Endothelial cell (in vitro differentiated cells): ENCODE results near the gene CCDC136. TPM values are rescaled to one million over a fixed set of nuclear protein-coding genes. Genes with fewer than 3 reads are reported as not detected.

Experiments used
- DNase-seq: peaks from one replicate; pipeline ENCODE4 v3.0.0; 2021; ENCODE audit warnings: low spot score
- H3K27ac Mint-ChIP-seq: one replicate; pipeline ENCODE4 v1.8.0; 2021; ENCODE audit warnings: mixed read lengths, inconsistent platforms; ENCODE audit not compliant: unreplicated experiment
- H3K27me3 Mint-ChIP-seq: one replicate; pipeline ENCODE4 v1.8.0; 2021; ENCODE audit warnings: mild to moderate bottlenecking, moderate library complexity, mixed read lengths, inconsistent platforms; ENCODE audit not compliant: unreplicated experiment
- H3K36me3 Mint-ChIP-seq: one replicate; pipeline ENCODE4 v1.8.0; 2021; ENCODE audit warnings: mild to moderate bottlenecking, low read depth, mixed read lengths, inconsistent platforms; ENCODE audit not compliant: unreplicated experiment
- H3K4me1 Mint-ChIP-seq: one replicate; pipeline ENCODE4 v1.8.0; 2021; ENCODE audit warnings: mild to moderate bottlenecking, mixed read lengths, inconsistent platforms; ENCODE audit not compliant: unreplicated experiment
- H3K4me3 Mint-ChIP-seq: one replicate; pipeline ENCODE4 v1.8.0; 2021; ENCODE audit warnings: mild to moderate bottlenecking, mixed read lengths, inconsistent platforms; ENCODE audit not compliant: unreplicated experiment
- H3K9me3 Mint-ChIP-seq: one replicate; pipeline ENCODE4 v1.8.0; 2021; ENCODE audit warnings: mixed read lengths, inconsistent platforms; ENCODE audit not compliant: unreplicated experiment
- total RNA-seq: library from RNA; stranded (reverse); fragmentation: NEBNext Ultra II Directional; extraction: Animal tissue kit (Norgen Biotek cat#: 25700); gene quantifications from one replicate; pipeline ENCODE4 v1.2.1, GENCODE V29; 2021; ENCODE audit not compliant: unreplicated experiment
- TF ChIP-seq, protein P1 (sequence below): fragments of 200-600 bp; sonication (generic); IDR thresholded peaks from one replicate; pipeline ENCODE4 v1.5.0; 2021; ENCODE audit warnings: antibody characterized with exemption; ENCODE audit not compliant: unreplicated experiment

The CCDC136 gene
- total RNA-seq, 1 donor from 2014 or later = 31.5 TPM

DNA sequence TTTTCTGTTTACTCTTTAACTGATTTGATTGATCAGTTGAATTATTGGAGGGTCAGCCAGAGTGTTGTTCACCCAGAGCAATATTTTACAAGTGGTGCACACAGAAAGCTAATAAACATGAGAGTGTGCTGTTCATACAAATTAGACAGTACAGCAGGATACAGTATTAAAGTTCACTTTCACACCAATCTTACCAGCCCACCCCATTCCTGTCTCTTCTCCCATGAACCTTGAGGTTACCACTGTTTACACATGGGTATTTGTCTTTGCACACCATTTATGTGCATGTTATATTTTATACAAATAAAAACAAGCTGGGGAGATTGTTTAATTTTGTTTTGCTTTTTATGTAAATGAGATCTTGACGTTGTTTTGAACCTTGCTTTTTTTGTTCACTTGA lies 46.1 kb upstream of the CCDC136 start:
- Mint-ChIP-seq H3K27ac (no peak overlapping the region), H3K36me3 (peaks cover 5% of the 10 kb centered on the region), H3K4me3 (no peak overlapping the region), H3K4me1 (peaks cover 16% of the 10 kb centered on the region), H3K9me3 (no peaks in the 10 kb centered on the region), H3K27me3 (no peaks in the 10 kb centered on the region)
- TF ChIP-seq, protein P1, sequence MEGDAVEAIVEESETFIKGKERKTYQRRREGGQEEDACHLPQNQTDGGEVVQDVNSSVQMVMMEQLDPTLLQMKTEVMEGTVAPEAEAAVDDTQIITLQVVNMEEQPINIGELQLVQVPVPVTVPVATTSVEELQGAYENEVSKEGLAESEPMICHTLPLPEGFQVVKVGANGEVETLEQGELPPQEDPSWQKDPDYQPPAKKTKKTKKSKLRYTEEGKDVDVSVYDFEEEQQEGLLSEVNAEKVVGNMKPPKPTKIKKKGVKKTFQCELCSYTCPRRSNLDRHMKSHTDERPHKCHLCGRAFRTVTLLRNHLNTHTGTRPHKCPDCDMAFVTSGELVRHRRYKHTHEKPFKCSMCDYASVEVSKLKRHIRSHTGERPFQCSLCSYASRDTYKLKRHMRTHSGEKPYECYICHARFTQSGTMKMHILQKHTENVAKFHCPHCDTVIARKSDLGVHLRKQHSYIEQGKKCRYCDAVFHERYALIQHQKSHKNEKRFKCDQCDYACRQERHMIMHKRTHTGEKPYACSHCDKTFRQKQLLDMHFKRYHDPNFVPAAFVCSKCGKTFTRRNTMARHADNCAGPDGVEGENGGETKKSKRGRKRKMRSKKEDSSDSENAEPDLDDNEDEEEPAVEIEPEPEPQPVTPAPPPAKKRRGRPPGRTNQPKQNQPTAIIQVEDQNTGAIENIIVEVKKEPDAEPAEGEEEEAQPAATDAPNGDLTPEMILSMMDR = no peak
- no peak for DNase-seq

DNA sequence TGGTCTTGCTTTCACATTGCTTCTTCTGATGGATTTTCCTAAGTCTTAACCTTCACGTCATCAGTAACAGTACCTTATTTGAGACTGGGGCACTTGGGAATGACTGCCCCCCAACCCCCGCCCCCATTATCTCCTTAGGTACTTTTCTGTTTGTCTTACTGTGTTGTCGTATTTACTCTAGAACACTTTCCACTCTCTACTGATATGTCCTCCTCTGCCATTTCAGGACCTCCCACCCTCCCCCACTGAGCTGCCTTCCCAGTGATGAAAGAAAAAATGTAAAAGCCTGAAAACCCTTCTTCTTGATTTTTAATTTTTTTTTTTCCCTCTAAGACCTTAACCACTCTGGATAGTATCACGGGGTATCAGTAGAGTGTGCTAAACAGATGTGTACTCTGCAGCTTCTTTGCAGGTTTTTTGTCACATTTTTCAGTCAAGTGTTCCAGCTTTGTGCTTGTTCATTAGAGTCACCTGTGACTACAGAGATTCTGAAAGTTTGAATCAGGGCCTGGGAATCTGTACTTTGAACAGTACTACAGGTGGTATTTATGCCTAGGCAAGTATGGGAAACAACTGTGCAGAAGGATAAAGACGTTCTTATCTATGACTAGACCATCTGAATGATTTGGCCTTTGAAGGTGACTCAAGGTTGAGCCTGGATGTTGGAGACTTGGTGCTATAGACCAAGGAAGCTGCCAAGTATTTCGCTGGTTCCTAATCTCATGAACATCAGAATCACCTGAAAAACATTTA lies 44.3 kb upstream of the CCDC136 start:
- no peak for DNase-seq
- Mint-ChIP-seq H3K9me3 (no peaks in the 10 kb centered on the region), H3K36me3 (peaks cover 5% of the 10 kb centered on the region), H3K4me3 (no peak overlapping the region), H3K27me3 (no peaks in the 10 kb centered on the region), H3K27ac (no peak overlapping the region), H3K4me1 (peaks cover 4% of the 10 kb centered on the region)
- TF ChIP-seq, protein P1 = no peak

DNA sequence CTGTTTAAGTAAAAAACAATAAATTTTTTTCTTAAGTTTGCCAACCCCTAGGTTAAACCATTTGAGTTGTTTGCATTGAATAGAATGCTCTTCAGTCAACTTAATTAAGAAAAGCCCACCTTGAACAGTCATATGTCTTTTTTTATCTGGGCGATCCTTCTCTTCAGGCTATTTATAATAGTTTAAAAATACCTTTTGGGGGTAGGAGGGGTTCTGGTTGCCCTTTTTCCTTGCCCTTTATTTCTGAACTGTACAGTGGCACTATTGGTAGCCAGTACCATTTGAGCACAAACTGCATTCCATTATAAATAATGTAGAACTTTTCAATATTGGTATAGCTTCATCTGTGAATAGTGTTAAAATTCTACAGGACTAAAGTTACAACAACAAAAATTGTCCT lies 39.5 kb upstream of the CCDC136 start:
- Mint-ChIP-seq H3K4me1 (no peaks in the 10 kb centered on the region), H3K4me3 (no peak overlapping the region), H3K27ac (no peak overlapping the region), H3K9me3 (no peaks in the 10 kb centered on the region), H3K36me3 (peaks cover 15% of the 10 kb centered on the region), H3K27me3 (no peaks in the 10 kb centered on the region)
- no peak for DNase-seq
- TF ChIP-seq, protein P1 = no peak

DNA sequence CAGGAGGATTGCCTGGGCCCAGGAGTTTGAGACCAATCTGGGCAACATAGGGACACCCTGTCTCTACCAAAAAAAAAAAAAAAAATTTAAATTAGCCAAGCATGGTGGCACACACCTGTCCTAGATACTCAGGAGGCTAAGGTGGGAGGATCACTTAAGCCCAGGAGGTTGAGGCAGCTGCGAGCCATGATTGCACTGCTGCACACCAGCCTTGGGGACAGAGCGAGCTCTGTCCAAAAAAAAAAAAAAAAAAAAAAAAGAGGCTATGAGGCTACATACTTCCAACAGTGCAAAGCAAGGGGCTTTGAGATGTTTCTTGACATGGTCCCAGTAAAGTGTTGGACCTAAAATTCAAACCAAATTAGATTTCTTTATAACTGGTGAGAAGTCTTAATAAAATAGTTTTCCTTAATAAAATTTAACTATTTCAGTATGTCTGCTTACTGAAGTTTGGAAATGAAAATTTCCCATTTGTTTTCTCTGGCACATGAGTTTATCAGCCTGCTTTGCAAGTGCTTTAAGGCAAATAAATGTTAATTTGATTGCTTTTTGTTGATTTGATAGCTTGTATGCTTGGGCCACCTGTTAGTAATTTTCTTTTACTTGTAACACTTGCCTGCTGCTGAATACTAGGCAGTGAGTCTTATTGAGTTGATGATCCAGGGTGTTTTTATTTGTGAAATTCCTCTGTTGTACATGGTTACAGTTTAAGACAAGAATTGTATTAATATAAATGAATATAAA lies 36.5 kb upstream of the CCDC136 start:
- Mint-ChIP-seq H3K9me3 (no peaks in the 10 kb centered on the region), H3K4me1 (no peaks in the 10 kb centered on the region), H3K4me3 (no peak overlapping the region), H3K27ac (no peak overlapping the region), H3K27me3 (no peaks in the 10 kb centered on the region), H3K36me3 (peaks cover 14% of the 10 kb centered on the region)
- TF ChIP-seq, protein P1 = no peak
- no peak for DNase-seq
